ENCODE results near the gene GLYR1.

DNA sequence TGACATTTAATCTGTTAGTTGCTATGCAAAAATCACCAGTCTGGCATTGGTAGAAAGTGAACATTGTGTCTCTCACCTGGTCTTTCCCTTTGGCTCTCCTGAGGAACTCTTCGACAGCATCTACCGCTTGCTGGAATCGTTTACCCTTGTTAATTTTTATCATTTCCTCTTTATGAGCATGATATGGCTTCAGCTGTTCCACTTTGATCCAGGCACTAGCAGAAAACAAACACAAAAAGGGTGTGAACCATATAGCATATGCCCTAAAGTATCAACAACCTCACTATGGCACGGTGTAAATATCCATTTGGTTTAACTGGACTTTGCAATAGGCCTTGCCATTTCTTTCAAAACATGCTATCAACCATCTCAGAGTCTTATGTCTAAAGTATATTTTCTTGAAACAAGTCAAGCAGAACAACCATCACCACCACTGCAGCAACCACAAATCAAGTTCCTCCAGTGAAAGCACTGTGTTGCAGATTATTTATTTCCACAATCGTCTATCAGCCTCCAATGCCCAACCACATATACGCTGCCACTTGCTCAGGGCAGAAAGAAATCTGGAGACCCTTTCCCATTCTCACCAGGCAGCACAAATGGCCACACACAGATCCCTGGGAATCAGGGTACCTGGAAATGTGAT, 14.3 kb downstream of the GLYR1 start:
- TF ChIP-seq, protein P1, sequence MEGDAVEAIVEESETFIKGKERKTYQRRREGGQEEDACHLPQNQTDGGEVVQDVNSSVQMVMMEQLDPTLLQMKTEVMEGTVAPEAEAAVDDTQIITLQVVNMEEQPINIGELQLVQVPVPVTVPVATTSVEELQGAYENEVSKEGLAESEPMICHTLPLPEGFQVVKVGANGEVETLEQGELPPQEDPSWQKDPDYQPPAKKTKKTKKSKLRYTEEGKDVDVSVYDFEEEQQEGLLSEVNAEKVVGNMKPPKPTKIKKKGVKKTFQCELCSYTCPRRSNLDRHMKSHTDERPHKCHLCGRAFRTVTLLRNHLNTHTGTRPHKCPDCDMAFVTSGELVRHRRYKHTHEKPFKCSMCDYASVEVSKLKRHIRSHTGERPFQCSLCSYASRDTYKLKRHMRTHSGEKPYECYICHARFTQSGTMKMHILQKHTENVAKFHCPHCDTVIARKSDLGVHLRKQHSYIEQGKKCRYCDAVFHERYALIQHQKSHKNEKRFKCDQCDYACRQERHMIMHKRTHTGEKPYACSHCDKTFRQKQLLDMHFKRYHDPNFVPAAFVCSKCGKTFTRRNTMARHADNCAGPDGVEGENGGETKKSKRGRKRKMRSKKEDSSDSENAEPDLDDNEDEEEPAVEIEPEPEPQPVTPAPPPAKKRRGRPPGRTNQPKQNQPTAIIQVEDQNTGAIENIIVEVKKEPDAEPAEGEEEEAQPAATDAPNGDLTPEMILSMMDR (IDR thresholded peaks at IDR 0.05 in 2 of 3, conservative IDR thresholded peaks at IDR 0.05 in 1 of 3; ENCODE audit: control insufficient read depth in 2 of 3, extremely low read depth in 1 of 3, insufficient read depth in 1 of 3, low read depth in 3 of 3, low read length in 3 of 3): no peak
- TF ChIP-seq MYC (IDR thresholded peaks at IDR 0.05; ENCODE audit: insufficient read depth, insufficient read length, insufficient replicate concordance, low read length, severe bottlenecking) (no peak), TBL1XR1 (IDR thresholded peaks at IDR 0.05; ENCODE audit: low read depth, low read length) (no peak), CEBPB (IDR thresholded peaks at IDR 0.05; ENCODE audit: borderline replicate concordance in 1 of 2, low read depth in 2 of 2, low read length in 2 of 2) (no peak), TAF1 (IDR thresholded peaks at IDR 0.05; ENCODE audit: borderline replicate concordance, low read depth, low read length) (no peak), EZH2 (IDR thresholded peaks at IDR 0.05; ENCODE audit: borderline replicate concordance, control insufficient read depth, low read depth, low read length) (no peak)
